Activated gamma-delta T cell treated with anti-CD3 and anti-CD28 coated beads, Interleukin-2, amount 50 U/mL, for 16 hours (primary cell): ENCODE results near the gene ZNF648.
"Not testable (repeated sequence)": the region's sequence is repeated elsewhere in the genome, so short reads cannot be mapped to it uniquely, and the experiment has no call there.

ENCODE experiments used
- DNase-seq: peaks from one replicate; pipeline ENCODE4 v3.0.0-alpha.2; 2020; ENCODE audit warnings: low read depth

ZNF648 gene

DNA sequence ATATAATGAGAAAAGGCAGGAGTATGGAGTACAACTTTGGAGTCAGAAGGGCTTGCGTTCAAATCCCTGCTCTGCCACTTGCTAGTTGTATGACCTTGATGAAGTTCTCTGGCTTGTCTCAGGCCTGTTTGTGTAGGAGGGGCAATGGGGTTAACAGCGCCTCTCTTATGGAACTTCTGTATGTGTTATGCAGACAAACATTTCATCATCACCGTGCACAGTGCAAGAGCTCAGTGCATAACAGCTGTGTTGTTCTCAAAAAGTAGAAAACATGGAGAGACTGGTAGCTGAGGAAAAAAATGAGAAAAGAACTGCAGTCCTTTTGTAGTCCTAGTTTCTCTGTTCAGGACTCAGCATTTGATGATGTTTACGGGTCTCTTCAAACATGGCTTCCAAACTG is 10.4 kb upstream of the ZNF648 start:
- no peak for DNase-seq

DNA sequence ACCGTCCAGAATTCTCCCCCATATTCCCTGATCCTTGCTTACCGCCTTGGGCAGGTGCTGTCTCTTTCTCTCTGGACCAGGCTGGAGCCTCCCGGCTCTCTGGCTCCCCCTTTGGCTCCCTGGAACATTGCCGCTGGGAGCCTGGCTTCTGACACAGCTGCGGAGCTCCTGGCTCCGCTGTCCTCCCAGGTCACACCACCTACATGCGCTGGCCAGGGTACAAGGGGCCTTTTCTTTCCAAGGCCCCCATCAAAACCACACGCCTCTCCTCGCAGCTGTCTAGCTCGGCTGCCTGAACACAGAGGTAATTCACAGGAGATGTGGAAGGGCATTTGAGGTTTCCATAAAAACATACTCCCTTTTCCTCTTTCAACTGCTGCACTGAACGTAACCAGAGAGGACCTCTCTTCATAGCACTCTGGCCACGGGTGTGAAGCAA is 7.5 kb upstream of the ZNF648 start:
- DNase-seq: no peak

DNA sequence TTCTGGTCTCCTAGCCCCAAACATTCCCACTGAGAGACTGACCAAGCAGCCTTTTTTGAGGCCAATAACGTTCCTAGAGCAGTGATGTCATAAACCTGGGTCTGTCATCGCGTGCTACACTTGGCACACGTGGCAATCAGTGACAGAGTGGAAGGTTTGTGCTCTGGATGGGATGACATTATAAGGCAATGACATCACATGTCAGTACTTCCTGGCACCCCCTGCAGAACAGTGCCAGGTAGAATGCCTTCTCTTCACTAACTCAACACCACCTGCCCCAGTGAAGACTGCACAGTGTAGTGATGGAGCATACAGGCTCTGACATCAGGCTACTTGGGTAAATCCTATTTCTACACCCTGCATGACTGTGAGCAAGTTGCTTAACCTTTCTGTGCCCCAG is 5.4 kb upstream of the ZNF648 start:
- no peak for DNase-seq

DNA sequence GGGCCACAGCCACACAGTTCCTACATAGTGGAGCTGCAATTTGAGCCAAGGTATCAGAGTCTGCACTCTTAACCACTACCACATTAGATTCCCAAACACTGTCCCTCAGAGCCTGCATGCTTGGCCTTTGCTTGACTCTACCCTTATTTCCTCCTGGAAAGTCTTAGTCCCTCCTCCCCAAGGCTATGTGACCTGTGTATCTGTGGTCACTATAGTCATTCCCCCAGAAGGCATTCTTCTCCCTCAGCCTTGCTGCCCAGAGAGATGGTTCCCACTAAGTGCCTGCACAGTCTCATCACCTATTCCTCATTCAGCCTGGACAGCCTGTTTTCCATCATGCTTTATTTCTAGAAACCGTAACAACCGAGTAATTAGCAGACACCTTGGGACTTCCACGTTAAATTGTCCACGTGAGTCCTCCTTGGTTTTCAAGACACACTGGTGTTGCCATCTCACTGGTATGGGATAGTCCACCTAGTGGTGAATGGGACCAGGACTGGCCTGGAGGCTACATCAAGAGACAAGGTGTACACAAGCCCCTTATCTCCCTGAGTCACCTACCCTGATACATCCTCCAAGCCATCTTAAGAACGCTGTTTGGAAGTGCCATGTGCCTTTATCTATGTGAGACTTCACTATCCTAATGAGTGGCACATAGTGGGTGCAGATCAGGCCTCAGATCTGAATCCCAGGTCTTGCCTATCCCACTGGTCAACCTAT is 3.8 kb upstream of the ZNF648 start:
- no peak for DNase-seq

DNA sequence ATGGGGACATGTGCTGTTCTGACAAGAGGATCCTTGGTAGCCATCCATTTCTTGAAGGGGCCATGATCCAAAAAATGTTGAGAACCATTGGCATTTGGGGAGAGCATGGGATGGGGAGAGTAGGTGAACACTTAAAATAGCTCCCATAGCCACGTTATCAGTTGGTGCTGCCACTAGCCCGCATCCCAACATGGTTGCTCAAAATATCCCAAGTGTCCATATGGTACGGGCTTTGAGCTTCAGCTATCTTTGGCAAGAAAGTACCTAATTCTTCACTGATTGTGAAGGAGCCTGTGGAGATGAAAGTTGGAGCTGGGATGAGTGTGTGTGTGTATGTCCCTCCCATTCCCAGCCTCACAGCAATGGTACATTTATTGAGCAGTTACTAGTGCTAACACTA is 3.1 kb upstream of the ZNF648 start:
- no peak for DNase-seq

DNA sequence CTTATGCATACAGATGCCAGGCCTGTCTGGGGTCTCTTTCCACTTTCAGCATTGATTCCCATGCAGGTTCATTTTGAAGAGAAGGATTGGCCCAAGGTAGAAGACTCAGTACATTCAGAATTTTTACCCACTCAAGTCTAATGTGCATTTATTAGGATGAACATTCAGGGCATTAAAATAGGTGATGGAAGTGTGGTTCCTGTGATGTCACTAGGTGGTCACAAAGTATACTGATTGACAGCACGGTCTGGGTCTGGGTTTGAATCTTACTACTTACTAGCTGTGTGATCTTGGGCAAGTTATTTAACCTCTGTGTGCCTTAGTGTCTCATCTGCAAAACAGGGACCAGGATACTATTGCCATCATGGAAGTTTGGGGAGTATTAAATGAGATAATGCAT is 711 bp upstream of the ZNF648 start:
- DNase-seq: no peak

DNA sequence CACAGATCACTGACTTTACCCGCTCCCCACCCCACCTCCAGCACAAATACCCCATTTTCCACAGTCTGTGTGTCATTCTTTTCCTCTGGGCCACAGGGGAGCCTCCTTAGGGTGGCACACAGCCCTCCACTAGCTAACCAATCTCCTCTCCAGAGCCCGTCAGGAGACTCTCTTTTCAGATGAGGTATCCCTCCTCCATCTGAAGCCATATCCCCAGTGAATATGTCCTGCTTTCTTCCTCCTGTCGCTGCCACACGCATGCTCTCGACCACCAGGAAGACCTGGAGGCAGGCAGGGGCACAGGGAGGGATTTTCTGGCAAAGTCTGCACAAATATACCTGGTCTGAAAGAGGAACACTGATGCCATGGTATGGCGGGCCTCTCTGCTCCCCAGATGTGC is 635 bp downstream of the ZNF648 start:
- no peak for DNase-seq

DNA sequence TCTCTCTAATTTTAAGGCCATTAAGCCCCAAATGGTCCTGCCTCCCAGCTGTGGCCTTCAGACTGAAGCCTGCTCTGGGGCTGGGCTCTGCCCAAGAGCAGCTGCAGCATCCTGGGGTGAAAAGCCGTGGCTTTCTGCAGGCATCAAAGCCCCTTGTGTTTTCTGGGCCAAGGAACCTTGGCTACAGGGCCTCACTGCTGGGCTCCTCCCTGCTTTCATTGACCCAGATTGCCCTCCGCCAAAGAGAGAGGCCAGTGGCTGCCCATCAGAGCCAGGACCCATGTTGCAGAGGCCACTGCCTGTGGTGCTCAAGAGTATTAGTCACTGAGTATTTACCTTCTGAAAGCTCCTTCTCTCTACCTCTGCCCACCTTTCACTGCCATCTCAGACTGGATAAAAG is 1.6 kb downstream of the ZNF648 start:
- no peak for DNase-seq

GRCh38 chr1:182056601-182057366 is 4.7 kb downstream of the ZNF648 start:
- DNase-seq: no peak

DNA sequence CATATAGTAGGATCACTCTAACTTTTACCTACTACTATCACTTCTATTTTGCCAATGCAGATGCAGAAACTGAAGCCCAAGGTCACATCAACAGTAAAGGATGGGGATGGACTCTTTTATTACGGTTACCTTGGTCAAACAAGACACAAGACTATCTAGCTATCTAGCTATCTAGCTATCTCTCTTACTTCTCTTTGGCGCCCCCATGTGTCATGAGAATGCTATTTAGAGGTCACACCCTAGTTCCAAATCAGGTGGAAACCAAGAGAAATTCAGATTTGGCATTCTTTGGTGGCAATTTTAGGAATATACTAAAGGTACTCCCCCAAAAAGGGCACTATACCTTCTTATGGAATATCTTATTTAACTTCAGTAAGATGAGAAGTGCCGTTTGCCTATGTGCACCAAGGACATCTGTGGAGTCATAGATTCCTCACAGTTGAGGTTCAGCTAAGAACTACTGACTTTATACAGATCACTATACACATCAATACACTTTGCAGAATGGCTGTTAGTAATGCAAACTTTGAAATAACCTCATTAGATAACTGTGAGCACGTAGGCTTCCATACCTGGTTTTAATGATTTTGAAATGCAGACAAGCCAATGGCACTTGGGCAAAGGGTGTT is 6.7 kb downstream of the ZNF648 start:
- DNase-seq: peak; percentile 21

- DNase-seq: no peak
Observed at GRCh38 chr1:182052355-182052754, 9.2 kb downstream of the ZNF648 start.

GRCh38 chr1:182051938-182052337 is 9.6 kb downstream of the ZNF648 start:
- no peak for DNase-seq

- DNase-seq: no peak
Observed at GRCh38 chr1:182050481-182051448, 10.7 kb downstream of the ZNF648 start.

- no peak for DNase-seq
Observed at GRCh38 chr1:182048562-182048961, 12.9 kb downstream of the ZNF648 start.

DNA sequence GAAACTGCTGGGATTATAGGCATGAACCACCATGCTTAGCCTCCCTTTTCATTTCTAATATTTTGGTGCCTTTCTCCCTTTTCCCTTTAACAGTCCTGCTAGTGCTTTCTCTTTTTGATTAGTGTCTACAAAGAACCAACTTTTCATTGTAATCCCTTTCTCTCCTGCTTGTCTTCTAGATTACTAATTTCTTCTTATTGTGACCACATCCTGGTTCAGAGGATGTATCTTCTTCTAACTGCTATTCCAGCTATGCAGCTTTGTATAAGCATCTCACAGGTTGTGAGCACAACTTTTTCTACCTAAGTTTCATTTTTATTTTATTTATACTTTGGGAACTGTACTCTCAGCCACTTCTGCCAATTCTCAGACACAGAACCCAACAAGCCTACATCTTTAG is 14.7 kb downstream of the ZNF648 start:
- DNase-seq: no peak

DNA sequence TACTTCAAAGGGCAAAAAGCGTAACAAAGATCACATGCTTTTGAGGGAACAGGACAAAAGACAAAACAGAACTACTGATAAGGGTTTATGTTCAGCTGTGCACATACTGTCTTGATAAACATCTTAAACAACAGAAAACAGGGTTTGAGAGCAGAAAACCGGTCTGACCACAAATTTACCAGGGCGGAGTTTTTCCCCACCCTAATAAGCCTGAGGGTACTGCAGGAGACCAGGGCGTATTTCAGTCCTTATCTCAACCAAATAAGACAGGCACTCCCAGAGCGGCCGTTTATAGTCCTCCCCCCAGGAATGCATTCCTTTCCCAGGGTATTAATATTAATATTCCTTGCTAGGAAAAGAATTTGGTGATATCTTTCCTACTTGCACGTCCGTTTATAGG is 16.0 kb downstream of the ZNF648 start:
- not testable (repeated sequence) for DNase-seq

DNA sequence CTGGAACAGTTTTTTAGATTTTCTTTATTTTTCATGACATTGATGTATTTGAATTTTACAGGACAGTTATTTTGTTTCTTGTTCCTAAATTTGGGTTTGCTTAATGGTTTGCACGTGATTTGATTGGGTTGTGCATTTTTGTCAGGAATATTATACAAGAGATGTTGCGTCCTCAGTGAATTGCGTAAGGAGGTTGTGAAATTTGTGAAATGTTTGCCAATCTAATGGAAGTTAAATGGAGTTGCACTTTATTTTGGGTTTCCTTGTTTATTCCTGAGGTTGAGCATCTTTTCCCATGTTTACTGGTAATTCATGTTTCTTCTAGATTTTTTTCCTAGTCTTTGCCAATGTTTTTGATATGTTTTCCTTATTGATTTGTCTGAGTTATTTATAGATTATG is 19.9 kb downstream of the ZNF648 start:
- DNase-seq: no peak

GRCh38 chr1:182038220-182038619 is 23.3 kb downstream of the ZNF648 start:
- no peak for DNase-seq

DNA sequence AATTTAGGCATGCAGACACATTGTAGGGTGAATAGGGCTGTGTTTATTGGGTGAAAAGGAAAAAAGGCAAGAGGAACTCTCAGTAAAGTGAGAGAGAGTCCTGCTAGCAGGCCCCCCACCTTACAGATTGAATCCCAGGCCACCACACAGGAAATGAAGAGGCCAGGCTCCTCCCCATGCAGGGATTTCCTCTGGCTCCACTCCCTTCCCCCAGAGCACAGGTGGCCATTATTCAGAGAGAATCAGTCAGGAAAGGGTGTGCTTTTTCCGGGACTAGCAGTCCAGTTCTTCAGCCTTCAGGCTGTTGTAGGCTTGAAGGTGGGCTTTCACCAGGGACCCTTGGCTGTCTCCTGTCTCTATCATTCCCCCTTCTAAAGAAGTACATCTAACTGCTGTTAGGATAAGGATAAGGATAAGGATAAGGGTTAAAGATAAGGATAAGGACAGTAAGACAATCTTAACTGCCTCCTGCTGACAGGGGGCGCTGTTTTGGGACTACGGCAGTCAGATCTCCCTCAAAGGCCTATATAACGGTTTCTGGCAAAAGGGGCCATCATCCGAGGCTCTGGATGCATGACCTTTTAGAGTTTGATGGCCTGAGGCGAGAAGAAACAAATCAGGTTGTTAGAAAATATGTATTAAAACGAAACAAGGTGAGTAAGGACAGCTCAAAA is 26.3 kb downstream of the ZNF648 start:
- no peak for DNase-seq

GRCh38 chr1:182032251-182032650 is 29.3 kb downstream of the ZNF648 start:
- no peak for DNase-seq
